DOHH2 (cell line): ENCODE measurements around the gene FOXP2.

Source experiments
- CTCF ChIP-seq: fragments of 200-600 bp; sonication (generic); IDR thresholded peaks from one replicate; pipeline ENCODE4 v1.5.1; 2014; ENCODE audit warnings: antibody characterized with exemption, mild to moderate bottlenecking, low read depth, low read length; ENCODE audit not compliant: poor library complexity, severe bottlenecking
- EZH2phosphoT487 ChIP-seq: fragments of 200-600 bp; sonication (generic); IDR thresholded peaks from 2 replicates; pipeline ENCODE4 v1.6.1; 2017; ENCODE audit warnings: borderline replicate concordance, mild to moderate bottlenecking, antibody characterized with exemption, low read length, moderate library complexity, mixed read lengths

- TF ChIP-seq EZH2phosphoT487: no peak
- no peak for TF ChIP-seq CTCF
Measured at GRCh38 chr7:114590298-114590697, 175.7 kb downstream of the FOXP2 start.
